CD4-positive, alpha-beta T cell treated with Interleukin-17A for 1 hour (primary cell): Measurements from ENCODE around the gene COQ7.

Experiments used
- DNase-seq: peaks from one replicate; pipeline ENCODE4 v3.0.0-alpha.2; 2020

Gene COQ7

GRCh38 chr16:19113577-19114358 lies 46.4 kb downstream of the COQ7 start, which contains the start of gene ITPRIPL2:
Gene ITPRIPL2, plus strand, starts transcription at chr16:19113964. Its CDS starts 498 bp downstream, at chr16:19114462.
- no peak for DNase-seq

DNA sequence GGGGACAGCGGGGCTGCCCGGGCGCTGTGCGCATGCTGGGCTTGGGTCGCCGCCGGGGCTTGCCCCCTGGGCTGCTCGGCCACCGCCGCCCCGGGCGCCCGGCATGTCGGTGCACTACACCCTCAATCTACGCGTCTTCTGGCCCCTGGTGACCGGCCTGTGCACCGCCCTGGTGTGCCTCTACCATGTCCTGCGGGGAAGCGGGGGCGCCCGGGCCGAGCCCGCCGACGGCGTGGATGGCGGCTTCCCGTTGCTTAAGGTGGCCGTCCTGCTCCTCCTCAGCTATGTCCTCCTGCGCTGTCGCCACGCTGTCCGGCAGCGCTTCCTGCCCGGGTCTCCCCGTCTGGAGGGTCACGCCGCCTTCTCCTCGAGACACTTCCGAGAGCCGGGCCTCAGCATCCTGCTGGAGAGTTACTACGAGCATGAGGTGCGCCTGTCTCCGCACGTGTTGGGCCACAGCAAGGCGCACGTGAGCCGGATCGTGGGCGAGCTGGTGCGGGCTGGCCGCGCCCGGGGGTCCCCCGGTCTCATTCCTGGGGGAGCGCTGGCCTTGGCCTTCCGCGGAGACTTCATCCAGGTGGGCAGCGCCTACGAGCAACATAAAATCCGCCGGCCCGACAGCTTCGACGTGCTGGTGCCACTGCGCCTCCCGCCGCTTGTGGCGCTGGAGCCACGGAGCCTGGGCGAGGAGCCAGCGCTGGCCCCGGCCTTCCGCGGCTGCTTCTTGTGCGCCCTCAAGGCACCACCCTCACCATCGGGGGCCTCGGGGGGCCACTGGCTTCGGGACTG lies 47.1 kb downstream of the COQ7 start:
- no peak for DNase-seq

DNA sequence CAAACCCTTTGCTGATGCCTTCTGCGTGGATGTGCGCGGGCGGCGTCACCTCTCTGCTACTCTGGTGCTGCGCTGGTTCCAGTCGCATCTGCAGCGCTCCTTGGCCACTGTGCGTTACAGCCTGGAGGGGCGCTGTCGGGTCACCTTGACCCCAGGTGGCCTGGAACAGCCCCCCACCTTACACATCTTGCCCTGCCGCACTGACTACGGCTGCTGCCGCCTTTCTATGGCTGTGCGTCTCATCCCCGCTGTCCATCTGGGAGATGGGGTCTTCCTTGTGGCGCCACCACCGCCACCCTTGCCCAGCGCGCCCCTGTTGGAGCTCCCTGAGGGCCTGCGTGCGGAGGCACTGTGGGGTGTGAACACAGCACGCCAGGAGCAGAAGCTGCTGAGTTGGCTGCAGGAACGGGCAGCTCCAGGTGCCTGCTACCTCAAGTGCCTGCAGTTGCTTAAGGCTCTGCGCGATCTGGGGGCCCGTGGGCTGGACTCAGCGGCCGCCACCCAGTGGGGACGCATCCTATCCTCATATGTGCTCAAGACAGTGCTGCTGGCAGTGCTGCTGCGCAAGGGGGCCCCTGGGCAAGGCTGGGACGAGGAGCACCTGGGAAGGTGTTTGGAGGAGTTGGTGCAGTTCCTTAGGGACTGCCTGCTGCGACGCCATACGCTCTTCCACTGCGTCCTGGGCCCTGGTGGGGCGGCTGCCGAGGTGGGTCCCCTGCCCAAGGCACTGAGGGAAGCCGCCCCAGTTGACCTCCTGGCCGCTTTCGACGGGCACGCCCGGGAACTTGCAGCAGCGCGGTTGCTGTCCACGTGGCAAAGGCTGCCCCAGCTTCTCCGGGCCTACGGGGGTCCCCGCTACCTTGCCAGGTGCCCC lies 48.0 kb downstream of the COQ7 start:
- no peak for DNase-seq

GRCh38 chr16:19116711-19117449 lies 49.5 kb downstream of the COQ7 start:
- DNase-seq: no peak

- DNase-seq: no peak
Measured at GRCh38 chr16:19118938-19119431, 51.6 kb downstream of the COQ7 start.

DNA sequence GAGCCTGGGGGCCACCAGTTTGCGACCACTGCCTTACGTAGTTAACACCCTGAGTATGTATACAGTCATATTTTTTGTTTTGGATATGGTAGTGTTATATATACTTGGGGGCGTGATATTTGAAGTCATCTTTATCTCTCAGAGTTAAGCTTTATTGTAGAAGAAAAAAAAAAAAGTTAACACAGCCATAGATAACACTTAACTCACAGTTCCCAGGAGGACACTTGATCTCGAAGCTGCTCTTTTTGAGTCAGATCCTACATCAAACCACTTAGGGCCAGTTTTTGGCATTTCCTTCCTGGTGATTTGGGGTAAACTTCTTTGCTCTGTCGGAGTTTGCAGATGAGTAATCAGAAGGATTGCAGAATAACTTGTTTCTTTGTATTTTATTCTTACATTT lies 52.1 kb downstream of the COQ7 start:
- DNase-seq: no peak

DNA sequence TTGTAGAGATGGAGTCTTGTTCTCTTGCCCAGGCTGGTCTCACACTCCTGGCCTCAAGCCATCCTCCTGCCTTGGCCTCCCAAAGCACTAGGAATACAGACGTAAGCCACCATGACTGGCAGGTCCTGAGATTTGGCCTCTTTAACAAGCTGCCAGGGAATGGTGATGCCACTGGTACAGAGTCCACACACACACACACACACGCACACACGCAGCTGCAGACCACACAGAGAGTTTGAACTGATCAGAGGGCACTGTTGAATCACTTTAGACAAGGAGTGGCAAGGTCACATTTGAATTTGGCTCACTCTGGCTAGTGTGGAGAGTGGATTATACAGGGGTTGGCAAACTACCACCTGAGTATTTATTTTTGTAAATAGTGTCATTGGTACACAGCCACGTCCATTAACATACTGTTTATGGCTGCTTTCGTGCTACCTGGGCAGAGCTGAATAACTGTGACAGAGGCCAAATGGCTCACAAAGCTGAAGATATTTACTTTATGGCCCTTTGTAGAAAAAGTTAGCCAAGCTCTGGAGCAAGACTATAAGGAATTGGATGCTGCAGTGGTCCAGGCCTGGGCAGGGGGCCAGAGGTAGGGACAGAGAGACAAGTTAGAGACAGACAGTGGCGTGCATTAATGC lies 56.2 kb downstream of the COQ7 start:
- DNase-seq: no peak

- no peak for DNase-seq
Measured at GRCh38 chr16:19126300-19126699, 58.9 kb downstream of the COQ7 start.

DNA sequence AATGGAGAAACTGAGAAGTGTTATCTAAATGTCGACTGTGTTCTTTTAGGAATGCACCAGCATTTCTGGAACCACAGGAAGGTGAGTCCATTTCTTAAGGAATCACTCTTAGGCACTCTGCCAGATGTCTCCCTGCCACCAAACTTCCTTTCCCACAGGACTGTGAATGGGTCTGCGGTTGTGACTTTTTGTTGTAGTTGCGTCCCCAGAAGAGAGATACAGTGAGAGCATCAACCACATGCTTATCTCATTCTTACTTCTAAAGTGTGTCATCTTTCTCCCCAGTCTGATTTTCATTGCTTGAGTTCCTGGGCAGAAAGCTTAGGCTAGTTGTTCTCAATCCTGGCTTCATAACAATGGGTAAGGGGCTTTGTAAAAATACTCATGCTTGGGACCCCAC lies 59.8 kb downstream of the COQ7 start:
- DNase-seq: no peak

DNA sequence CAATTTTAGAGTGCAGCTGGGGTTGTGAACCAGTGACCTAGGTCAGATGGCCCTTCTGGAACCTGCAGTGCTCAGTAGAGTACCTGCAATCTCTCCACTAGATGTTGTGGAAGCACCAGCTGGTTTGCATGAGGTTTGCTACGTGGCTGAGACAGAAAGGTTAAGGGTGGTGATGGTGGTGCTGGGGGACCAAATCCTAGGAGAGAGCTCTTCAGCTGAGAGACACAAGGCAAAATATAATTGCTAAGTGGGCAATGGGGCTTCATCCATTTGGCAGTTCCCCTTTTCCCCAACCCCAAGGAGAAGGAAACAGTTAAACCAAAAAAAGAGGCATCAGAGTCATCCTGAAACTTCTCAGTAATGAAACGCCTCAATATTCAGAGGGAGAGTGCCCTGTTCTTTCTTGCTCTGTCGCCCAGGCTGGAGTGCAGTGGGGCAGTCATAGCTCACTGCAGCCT lies 60.3 kb downstream of the COQ7 start:
- DNase-seq: no peak

- DNase-seq: no peak
Measured at GRCh38 chr16:19128454-19129200, 61.2 kb downstream of the COQ7 start.
